KMS-11 (cell line): ENCODE measurements around the gene GTF3C1.

Source experiments
- H2AFZ ChIP-seq: fragments of 200-600 bp; sonication (generic); 2 replicates; pipeline ENCODE4 v1.6.1; 2016; ENCODE audit warnings: antibody characterized with exemption, mixed run types, low read depth
- H3K27ac ChIP-seq: fragments of 200-600 bp; sonication (generic); 2 replicates; pipeline ENCODE4 v1.6.1; 2016; ENCODE audit warnings: mild to moderate bottlenecking, mixed run types
- H3K27me3 ChIP-seq: fragments of 200-600 bp; sonication (generic); 2 replicates; pipeline ENCODE4 v1.6.1; 2017; ENCODE audit warnings: mild to moderate bottlenecking, low read depth, mixed run types, moderate library complexity; ENCODE audit not compliant: insufficient read depth
- H3K36me3 ChIP-seq: fragments of 200-600 bp; sonication (generic); 2 replicates; pipeline ENCODE4 v1.6.1; 2017; ENCODE audit warnings: mild to moderate bottlenecking, mixed run types; ENCODE audit not compliant: insufficient read depth
- H3K4me1 ChIP-seq: fragments of 200-600 bp; sonication (generic); 2 replicates; pipeline ENCODE4 v1.6.1; 2016; ENCODE audit warnings: mild to moderate bottlenecking, low read depth, mixed run types; ENCODE audit not compliant: poor library complexity, severe bottlenecking
- H3K4me2 ChIP-seq: fragments of 200-600 bp; sonication (generic); 2 replicates; pipeline ENCODE4 v1.7.0; 2016; ENCODE audit warnings: mild to moderate bottlenecking, mixed run types
- H3K4me3 ChIP-seq: fragments of 200-600 bp; sonication (generic); IDR thresholded peaks from 2 replicates; pipeline ENCODE4 v1.6.1; 2017; ENCODE audit warnings: low read depth, low read length, mixed read lengths; ENCODE audit not compliant: insufficient read depth
- H3K79me2 ChIP-seq: fragments of 200-600 bp; sonication (generic); 2 replicates; pipeline ENCODE4 v1.6.1; 2016; ENCODE audit warnings: low read depth, mixed run types; ENCODE audit not compliant: insufficient read depth
- H3K9ac ChIP-seq: fragments of 200-600 bp; sonication (generic); 2 replicates; pipeline ENCODE4 v1.6.1; 2016; ENCODE audit warnings: mild to moderate bottlenecking, mixed run types
- H4K20me1 ChIP-seq: fragments of 200-600 bp; sonication (generic); 2 replicates; pipeline ENCODE4 v1.6.1; 2016; ENCODE audit warnings: mild to moderate bottlenecking, mixed run types; ENCODE audit not compliant: insufficient read depth
- CTCF ChIP-seq: fragments of 200-600 bp; sonication (generic); conservative IDR thresholded peaks from 2 replicates; pipeline ENCODE4 v1.6.1; 2017; ENCODE audit warnings: low read depth, mild to moderate bottlenecking, antibody characterized with exemption, low read length, moderate library complexity, mixed read lengths

Gene GTF3C1

GRCh38 chr16:27508476-27508875 lies 41.2 kb downstream of the GTF3C1 start:
- Histone ChIP-seq H2AFZ (no peak overlapping the region), H3K4me3 (no peak overlapping the region), H3K9ac (no peak overlapping the region), H3K36me3 (peaks cover 6% of the 10 kb centered on the region; the same call in 1 of the 2 replicates), H3K79me2 (no peaks in the 10 kb centered on the region), H4K20me1 (no peaks in the 10 kb centered on the region), H3K27me3 (no peaks in the 10 kb centered on the region), H3K4me2 (no peak overlapping the region), H3K27ac (no peak overlapping the region), H3K4me1 (no peaks in the 10 kb centered on the region)
- no peak for TF ChIP-seq CTCF

- H3K4me2 ChIP-seq = no peak overlapping the region
- no peaks in the 10 kb centered on the region for H3K79me2 ChIP-seq
- no peak overlapping the region for H3K27ac ChIP-seq
- H3K4me3 ChIP-seq = no peak overlapping the region
- no peak overlapping the region for H3K9ac ChIP-seq
- TF ChIP-seq CTCF = no peak
- H2AFZ ChIP-seq = no peak overlapping the region
- H3K4me1 ChIP-seq = no peaks in the 10 kb centered on the region
- no peaks in the 10 kb centered on the region for H4K20me1 ChIP-seq
- H3K27me3 ChIP-seq = no peaks in the 10 kb centered on the region
- H3K36me3 ChIP-seq = peaks cover 6% of the 10 kb centered on the region; the same call in 1 of the 2 replicates
Observed at GRCh38 chr16:27506771-27507170, 42.9 kb downstream of the GTF3C1 start.

GRCh38 chr16:27505297-27506236 lies 44.1 kb downstream of the GTF3C1 start:
- Histone ChIP-seq H2AFZ (no peak overlapping the region), H3K4me3 (no peak overlapping the region), H3K4me1 (no peaks in the 10 kb centered on the region), H3K36me3 (peaks cover 6% of the 10 kb centered on the region; the same call in 1 of the 2 replicates), H3K9ac (no peak overlapping the region), H4K20me1 (no peaks in the 10 kb centered on the region), H3K79me2 (no peaks in the 10 kb centered on the region), H3K27ac (no peak overlapping the region), H3K27me3 (no peaks in the 10 kb centered on the region), H3K4me2 (no peak overlapping the region)
- no peak for TF ChIP-seq CTCF

GRCh38 chr16:27503662-27504061 lies 46.1 kb downstream of the GTF3C1 start:
- peaks cover 6% of the 10 kb centered on the region; the same call in 1 of the 2 replicates for H3K36me3 ChIP-seq
- no peak for TF ChIP-seq CTCF
- no peak overlapping the region for H3K4me3 ChIP-seq
- no peaks in the 10 kb centered on the region for H3K79me2 ChIP-seq
- no peak overlapping the region for H3K4me2 ChIP-seq
- H2AFZ ChIP-seq = no peak overlapping the region
- no peak overlapping the region for H3K27ac ChIP-seq
- H3K4me1 ChIP-seq = no peaks in the 10 kb centered on the region
- H3K27me3 ChIP-seq = no peaks in the 10 kb centered on the region
- H4K20me1 ChIP-seq = no peaks in the 10 kb centered on the region
- no peak overlapping the region for H3K9ac ChIP-seq
